CD14-positive monocyte (primary cell): ENCODE results near the gene HNMT. TPM values are rescaled to one million over a fixed set of nuclear protein-coding genes. Genes with fewer than 3 reads are reported as not detected.

Experiments
- DNase-seq, 3 donors: peaks; one replicate each; pipeline ENCODE4 v3.0.0-alpha.2; 2011 to 2022
- H2AFZ ChIP-seq: 2 replicates; pipeline ENCODE4 v1.6.0; 2012; ENCODE audit warnings: mild to moderate bottlenecking, low read depth, low read length, inconsistent platforms; ENCODE audit not compliant: insufficient read depth, poor library complexity, severe bottlenecking
- H3K27ac ChIP-seq, 2 donors: 1 replicate in 1 of 2; 2 replicates in 1 of 2; pipeline ENCODE4 v1.5.1; 2012 to 2013; ENCODE audit warnings: low read length in 2 of 2, control low read depth in 1 of 2, inconsistent platforms in 1 of 2, low read depth in 1 of 2, mild to moderate bottlenecking in 1 of 2
- H3K27me3 ChIP-seq, 2 donors: one replicate each; pipeline versions ENCODE4 v1.6.0 to v1.6.1; 2011 to 2013; ENCODE audit warnings: low read length in 2 of 2; ENCODE audit not compliant: control insufficient read depth in 2 of 2, insufficient read depth in 2 of 2
- H3K36me3 ChIP-seq, 2 donors: replicated peaks in 1 of 2; 1 replicate in 1 of 2; 2 replicates in 1 of 2; pipeline versions ENCODE4 v1.5.1 to v1.6.1; 2012 to 2013; ENCODE audit warnings: low read length in 2 of 2, control low read depth in 1 of 2, inconsistent platforms in 1 of 2, mild to moderate bottlenecking in 1 of 2; ENCODE audit not compliant: insufficient read depth in 2 of 2, control insufficient read depth in 1 of 2
- H3K4me1 ChIP-seq, 2 donors: 1 replicate in 1 of 2; 2 replicates in 1 of 2; pipeline versions ENCODE4 v1.5.1 to v1.6.1; 2012 to 2013; ENCODE audit warnings: low read length in 2 of 2, control low read depth in 1 of 2, inconsistent platforms in 1 of 2, mild to moderate bottlenecking in 1 of 2, moderate library complexity in 1 of 2; ENCODE audit not compliant: insufficient read depth in 2 of 2, control insufficient read depth in 1 of 2
- H3K4me2 ChIP-seq: replicated peaks from 2 replicates; pipeline ENCODE3; 2012; ENCODE audit warnings: low read length, moderate library complexity, mild to moderate bottlenecking; ENCODE audit not compliant: poor library complexity, severe bottlenecking; ENCODE audit errors: extremely low read depth
- H3K4me3 ChIP-seq, 3 experiments: fragments of 200-600 bp in 1 of 3; sonication (generic) in 1 of 3; replicated peaks in 1 of 3; 1 replicate in 2 of 3; 2 replicates in 1 of 3; pipeline ENCODE4 v1.5.1; 2011 to 2013; ENCODE audit warnings: low read length in 3 of 3, mild to moderate bottlenecking in 3 of 3, control low read depth in 2 of 3, low read depth in 2 of 3, inconsistent platforms in 1 of 3, moderate library complexity in 1 of 3
- H3K79me2 ChIP-seq: 2 replicates; pipeline ENCODE4 v1.6.0; 2012; ENCODE audit warnings: mild to moderate bottlenecking, control low read depth, inconsistent platforms, low read length, moderate library complexity; ENCODE audit not compliant: insufficient read depth
- H3K9ac ChIP-seq: 2 replicates; pipeline ENCODE4 v1.6.0; 2017; ENCODE audit warnings: low read length, mild to moderate bottlenecking; ENCODE audit not compliant: insufficient read depth, poor library complexity, severe bottlenecking
- H3K9me3 ChIP-seq, 2 donors: replicated peaks in 1 of 2; 1 replicate in 1 of 2; 2 replicates in 1 of 2; pipeline versions ENCODE4 v1.5.1 to v1.6.1; 2012 to 2013; ENCODE audit warnings: low read length in 2 of 2, control low read depth in 1 of 2; ENCODE audit not compliant: control insufficient read depth in 1 of 2, insufficient read depth in 1 of 2
- H4K20me1 ChIP-seq: 2 replicates; pipeline ENCODE4 v1.6.0; 2012; ENCODE audit warnings: mild to moderate bottlenecking, low read length, control low read depth, moderate library complexity; ENCODE audit not compliant: insufficient read depth
- H3K27ac Mint-ChIP-seq, 7 donors: one replicate each; pipeline ENCODE4 v1.8.0; 2020; ENCODE audit warnings: mild to moderate bottlenecking in 7 of 7, mixed read lengths in 7 of 7, moderate library complexity in 6 of 7, inconsistent platforms in 2 of 7
- H3K27me3 Mint-ChIP-seq, 3 donors: one replicate each; pipeline ENCODE4 v1.8.0; 2021 to 2022; ENCODE audit warnings: low read depth in 3 of 3, mild to moderate bottlenecking in 3 of 3, mixed read lengths in 3 of 3, moderate library complexity in 3 of 3, inconsistent platforms in 1 of 3
- H3K36me3 Mint-ChIP-seq, 2 donors: one replicate each; pipeline ENCODE4 v1.8.0; 2020; ENCODE audit warnings: mixed read lengths in 2 of 2, inconsistent platforms in 1 of 2, mild to moderate bottlenecking in 1 of 2
- H3K4me1 Mint-ChIP-seq: one replicate; pipeline ENCODE4 v1.8.0; 2020; ENCODE audit warnings: mild to moderate bottlenecking, mixed read lengths
- H3K4me3 Mint-ChIP-seq, 2 donors: one replicate each; pipeline ENCODE4 v1.8.0; 2020; ENCODE audit warnings: mild to moderate bottlenecking in 2 of 2, mixed read lengths in 2 of 2, moderate library complexity in 1 of 2
- H3K9me3 Mint-ChIP-seq, 7 donors: one replicate each; pipeline ENCODE4 v1.8.0; 2020 to 2022; ENCODE audit warnings: mixed read lengths in 7 of 7, mild to moderate bottlenecking in 6 of 7, moderate library complexity in 6 of 7, inconsistent platforms in 2 of 7
- WGBS: methylation state at CpG from one replicate; pipeline ENCODE4 v1.1.5; 2013; ENCODE audit warnings: missing lambda C conversion rate; ENCODE audit not compliant: insufficient coverage; 5-methylcytosine and 5-hydroxymethylcytosine counted together
- intact Hi-C, 2 donors: fragments of 100-400 bp; cut with micrococcal nuclease; formaldehyde crosslinking; loops; one replicate each; pipeline versions ENCODE4 v1.15.0 to v1.15.1; 2023
- polyA plus RNA-seq, 3 donors: library from polyadenylated mRNA; depleted of rRNA in 1 of 3; unstranded in 2 of 3; stranded (reverse) in 1 of 3; fragments of 300-500 nt in 2 of 3; fragments of >200 nt in 1 of 3; fragmentation: Illumina TruSeq in 2 of 3; gene quantifications; 1 replicate in 2 of 3; 2 replicates in 1 of 3; pipeline ENCODE4 v1.2.3, GENCODE V29; 2012 to 2021
- TF ChIP-seq, protein P1 (sequence below): fragments of 200-600 bp; IDR thresholded peaks from one replicate; pipeline ENCODE4 v1.8.0; 2022; ENCODE audit warnings: antibody characterized with exemption, mild to moderate bottlenecking

HNMT gene
- polyA plus RNA-seq, 3 donors: 83.0 to 118 (median 109) TPM

DNA sequence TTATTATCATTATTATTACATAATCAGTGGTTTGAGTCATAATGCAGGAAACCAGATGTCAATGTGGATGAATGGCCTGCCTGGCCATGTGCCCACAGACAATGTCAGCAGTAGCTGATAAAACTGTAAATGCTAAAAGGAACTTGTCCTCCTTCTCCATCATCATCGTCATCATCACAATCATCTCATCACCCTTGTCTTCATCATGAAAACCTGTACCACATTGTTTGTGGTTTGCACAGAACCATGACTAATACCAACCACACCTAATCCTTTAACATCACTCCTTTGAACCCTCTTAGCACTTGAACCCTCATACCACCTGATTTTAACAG, 96.0 kb downstream of the HNMT start:
- H3K36me3 Mint-ChIP-seq: no peaks in the 10 kb centered on the region
- Histone ChIP-seq H3K36me3 (no peaks in the 10 kb centered on the region), H3K4me2 (no peak overlapping the region), H3K4me1 (peaks cover 6 to 8% of the 10 kb centered on the region in 2 donors), H3K79me2 (no peaks in the 10 kb centered on the region), H3K27me3 (no peaks in the 10 kb centered on the region), H3K9me3 (no peaks in the 10 kb centered on the region), H3K4me3 (no peak overlapping the region), H4K20me1 (no peaks in the 10 kb centered on the region), H3K27ac (no peak overlapping the region), H3K9ac (no peak overlapping the region), H2AFZ (no peak overlapping the region)
- peak; percentile 31 to 76 (median 53) for DNase-seq
- WGBS: 11% methylated on average over 1 of the region's 1 CpG
- H3K9me3 Mint-ChIP-seq: peaks cover 0 to 7% (median 4%) of the 10 kb centered on the region in 7 donors
- H3K27me3 Mint-ChIP-seq: peaks cover 0 to 1% (median 0%) of the 10 kb centered on the region in 3 donors
- no peaks in the 10 kb centered on the region for H3K4me1 Mint-ChIP-seq
- H3K27ac Mint-ChIP-seq: no peak overlapping the region
- no peak overlapping the region for H3K4me3 Mint-ChIP-seq
- TF ChIP-seq, protein P1, sequence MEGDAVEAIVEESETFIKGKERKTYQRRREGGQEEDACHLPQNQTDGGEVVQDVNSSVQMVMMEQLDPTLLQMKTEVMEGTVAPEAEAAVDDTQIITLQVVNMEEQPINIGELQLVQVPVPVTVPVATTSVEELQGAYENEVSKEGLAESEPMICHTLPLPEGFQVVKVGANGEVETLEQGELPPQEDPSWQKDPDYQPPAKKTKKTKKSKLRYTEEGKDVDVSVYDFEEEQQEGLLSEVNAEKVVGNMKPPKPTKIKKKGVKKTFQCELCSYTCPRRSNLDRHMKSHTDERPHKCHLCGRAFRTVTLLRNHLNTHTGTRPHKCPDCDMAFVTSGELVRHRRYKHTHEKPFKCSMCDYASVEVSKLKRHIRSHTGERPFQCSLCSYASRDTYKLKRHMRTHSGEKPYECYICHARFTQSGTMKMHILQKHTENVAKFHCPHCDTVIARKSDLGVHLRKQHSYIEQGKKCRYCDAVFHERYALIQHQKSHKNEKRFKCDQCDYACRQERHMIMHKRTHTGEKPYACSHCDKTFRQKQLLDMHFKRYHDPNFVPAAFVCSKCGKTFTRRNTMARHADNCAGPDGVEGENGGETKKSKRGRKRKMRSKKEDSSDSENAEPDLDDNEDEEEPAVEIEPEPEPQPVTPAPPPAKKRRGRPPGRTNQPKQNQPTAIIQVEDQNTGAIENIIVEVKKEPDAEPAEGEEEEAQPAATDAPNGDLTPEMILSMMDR: no peak
- intact Hi-C loops: no loop called here

DNA sequence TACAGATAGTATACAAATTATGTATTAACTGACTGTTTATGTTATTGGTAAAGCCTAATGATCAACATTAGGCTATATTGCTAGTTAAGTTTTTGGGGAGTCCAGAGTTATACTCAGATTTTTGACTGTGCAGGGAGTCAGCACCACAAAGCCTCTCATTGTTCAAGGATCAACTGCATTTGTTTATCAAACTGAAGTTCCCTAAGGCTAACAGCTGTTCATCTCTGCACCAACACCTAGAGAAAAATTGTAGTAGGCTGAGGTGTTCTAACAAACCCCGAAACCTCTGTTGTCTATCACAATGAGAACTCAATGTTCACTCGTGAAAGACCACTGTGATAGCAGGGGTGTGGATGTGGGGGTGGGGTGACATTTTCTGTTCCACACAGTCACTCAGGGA, 97.7 kb downstream of the HNMT start:
- TF ChIP-seq, protein P1: no peak
- Histone ChIP-seq H3K27me3 (no peaks in the 10 kb centered on the region), H3K9me3 (no peaks in the 10 kb centered on the region), H3K4me3 (no peak overlapping the region), H3K79me2 (no peaks in the 10 kb centered on the region), H4K20me1 (no peaks in the 10 kb centered on the region), H3K27ac (no peak overlapping the region), H3K9ac (no peak overlapping the region), H2AFZ (no peak overlapping the region), H3K4me2 (no peak overlapping the region), H3K4me1 (peaks cover 6 to 8% of the 10 kb centered on the region in 2 donors), H3K36me3 (no peaks in the 10 kb centered on the region)
- H3K4me3 Mint-ChIP-seq: no peak overlapping the region
- no CpG with 5 or more reads among the region's 2 CpGs for WGBS
- no peak for DNase-seq
- no peaks in the 10 kb centered on the region for H3K36me3 Mint-ChIP-seq
- H3K27me3 Mint-ChIP-seq: peaks cover 0 to 1% (median 0%) of the 10 kb centered on the region in 3 donors
- intact Hi-C loops: no loop called here
- no peaks in the 10 kb centered on the region for H3K4me1 Mint-ChIP-seq
- no peak overlapping the region for H3K27ac Mint-ChIP-seq
- peaks cover 0 to 7% (median 4%) of the 10 kb centered on the region in 7 donors for H3K9me3 Mint-ChIP-seq
